ENCODE measurements around the gene ALDH18A1. TPM values are rescaled to one million over a fixed set of nuclear protein-coding genes. Genes with fewer than 3 reads are reported as not detected.
A peak's percentile ranks its signal among the peaks of the same experiment; 100 is the strongest.

ALDH18A1 gene
- total RNA-seq, 1 donor from 2014 or later, result 19.8 TPM

DNA sequence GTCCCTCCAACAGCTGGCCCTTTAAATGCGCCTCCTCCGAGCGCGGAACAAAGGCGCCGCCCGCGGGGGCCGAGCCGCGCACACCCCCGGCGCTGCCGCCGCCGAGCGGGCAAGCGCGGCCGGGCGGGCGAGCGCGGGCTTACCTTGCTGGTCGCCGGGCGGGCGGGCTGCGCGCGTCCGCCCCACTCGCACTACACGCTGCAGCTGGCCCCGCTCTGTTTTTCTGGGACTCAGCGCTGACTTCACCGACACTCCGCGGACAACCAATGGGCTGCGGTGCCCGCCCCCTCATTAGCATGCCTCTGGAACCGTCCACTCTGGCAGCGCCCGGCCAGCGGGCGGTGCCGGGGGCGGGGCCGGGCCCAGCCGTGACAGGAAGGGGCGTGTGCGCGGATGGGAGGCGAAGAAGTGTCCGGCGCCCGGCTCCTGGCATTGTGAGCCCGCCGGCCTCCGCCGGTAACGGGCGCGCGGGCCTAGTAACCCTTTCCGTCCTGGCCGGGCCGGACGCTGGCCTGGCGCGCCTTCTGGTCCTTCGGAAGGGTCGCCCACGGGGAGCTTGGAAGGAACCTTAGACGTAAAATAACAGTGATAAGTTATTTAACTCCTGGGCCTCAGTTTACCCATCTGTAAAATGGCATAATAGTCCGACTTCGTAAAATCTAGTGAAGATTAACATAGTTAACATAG lies 95.2 kb downstream of the ALDH18A1 start, which contains the start of gene SORBS1:
SORBS1 (minus strand) TSS at position 195 of the 687 bp plus-strand sequence. CDS start 120,236 bp downstream, outside the sequence.
- intact Hi-C loops (cut with DNase I), result loop anchor here (2.0 to 5.0 kb wide), 3 partner anchors 41 to 117 kb away; no protein-coding TSS in a partner anchor
- peak; percentile 98 for DNase-seq (ENCODE audit: low spot score)

DNA sequence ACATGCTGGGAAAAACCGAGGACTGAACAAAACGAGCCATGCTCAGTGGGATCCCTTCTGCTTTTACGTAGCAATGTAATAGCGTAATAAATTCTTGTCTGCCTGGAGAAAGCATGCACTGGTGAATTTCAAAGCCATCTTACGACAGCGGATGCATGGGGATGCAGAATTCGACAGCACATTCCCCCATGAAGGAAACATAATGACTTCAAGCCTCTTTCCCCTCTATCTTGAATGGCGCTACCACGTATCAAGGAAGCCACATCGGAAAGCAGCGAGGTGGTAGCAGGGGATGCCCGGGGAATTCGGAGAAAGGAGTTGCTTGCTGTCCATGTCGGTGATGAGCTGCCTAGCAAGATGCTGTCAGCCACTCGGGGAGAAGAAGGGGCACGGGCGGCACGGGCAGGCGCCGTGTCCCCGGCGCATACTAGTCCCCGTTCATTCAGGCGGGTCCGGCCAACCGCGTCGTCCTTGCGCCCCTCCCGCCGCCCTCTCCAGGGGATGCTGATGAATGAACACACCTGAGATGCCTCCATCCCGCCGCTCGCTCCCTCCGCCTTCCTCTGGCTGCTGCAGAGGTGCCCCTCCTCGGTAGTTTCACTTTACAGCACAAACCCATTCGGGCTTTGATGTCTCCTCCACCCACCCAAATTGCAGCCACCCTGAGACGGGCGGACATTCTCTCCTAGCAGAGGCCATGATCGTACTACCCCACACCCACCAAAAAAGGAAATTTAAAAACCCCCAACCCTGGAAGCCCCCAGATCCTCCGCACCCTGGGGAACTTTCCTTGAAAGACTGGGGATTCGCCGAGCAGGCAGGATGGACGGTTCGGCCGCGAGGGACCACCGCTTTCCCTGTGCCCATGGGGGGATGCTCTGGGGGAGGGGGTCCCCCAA lies 96.0 kb downstream of the ALDH18A1 start:
- intact Hi-C loops (cut with DNase I), result loop anchor here (2.0 to 5.0 kb wide), 3 partner anchors 42 to 116 kb away; no protein-coding TSS in a partner anchor
- peak; percentile 84 for DNase-seq (ENCODE audit: low spot score)

DNA sequence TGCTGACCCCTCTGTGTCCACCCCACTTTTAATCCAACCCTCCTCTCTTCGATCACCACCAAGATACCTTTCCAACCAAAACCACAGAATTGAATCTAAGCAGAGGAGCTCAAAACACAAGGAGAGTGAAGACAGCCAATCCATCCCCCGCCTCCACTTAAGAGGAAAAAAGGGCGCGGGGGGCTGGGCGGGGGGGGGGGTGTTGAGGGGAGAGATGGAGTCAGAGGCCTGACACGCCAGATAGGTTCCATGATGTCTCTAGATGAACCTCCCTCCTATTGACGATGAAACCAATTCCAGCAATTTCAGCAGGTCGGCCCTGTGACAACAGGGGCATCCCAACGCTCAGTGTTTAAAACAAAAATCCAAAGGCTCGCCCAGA lies 96.6 kb downstream of the ALDH18A1 start:
- DNase-seq (ENCODE audit: low spot score), result no peak
- intact Hi-C loops (cut with DNase I), result loop anchor here (2.0 to 5.0 kb wide), 5 partner anchors 15 to 115 kb away; no protein-coding TSS in a partner anchor

DNA sequence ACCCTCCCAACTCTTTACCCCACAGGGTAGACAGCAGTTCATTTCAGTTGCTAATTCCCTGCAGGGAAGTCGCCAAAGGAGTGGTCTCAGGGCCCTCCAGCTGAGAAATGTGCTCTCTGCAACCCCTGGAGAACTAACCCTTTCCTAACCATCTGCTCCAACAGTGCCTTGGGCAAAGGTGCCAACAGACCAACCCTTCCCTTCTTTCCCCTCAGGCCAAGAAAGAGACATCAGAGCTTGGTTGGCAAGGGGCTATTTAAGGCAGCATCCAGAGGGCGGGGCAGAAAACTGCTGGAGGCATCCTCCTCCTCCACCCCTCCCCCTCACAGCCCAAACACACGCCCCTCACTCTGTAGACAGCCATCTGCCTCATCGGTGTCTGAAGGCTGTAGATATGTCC lies 97.0 kb downstream of the ALDH18A1 start:
- no peak for DNase-seq (ENCODE audit: low spot score)
- intact Hi-C loops (cut with DNase I), result loop anchor here (2.0 kb wide), 2 partner anchors 15 to 47 kb away; no protein-coding TSS in a partner anchor

DNA sequence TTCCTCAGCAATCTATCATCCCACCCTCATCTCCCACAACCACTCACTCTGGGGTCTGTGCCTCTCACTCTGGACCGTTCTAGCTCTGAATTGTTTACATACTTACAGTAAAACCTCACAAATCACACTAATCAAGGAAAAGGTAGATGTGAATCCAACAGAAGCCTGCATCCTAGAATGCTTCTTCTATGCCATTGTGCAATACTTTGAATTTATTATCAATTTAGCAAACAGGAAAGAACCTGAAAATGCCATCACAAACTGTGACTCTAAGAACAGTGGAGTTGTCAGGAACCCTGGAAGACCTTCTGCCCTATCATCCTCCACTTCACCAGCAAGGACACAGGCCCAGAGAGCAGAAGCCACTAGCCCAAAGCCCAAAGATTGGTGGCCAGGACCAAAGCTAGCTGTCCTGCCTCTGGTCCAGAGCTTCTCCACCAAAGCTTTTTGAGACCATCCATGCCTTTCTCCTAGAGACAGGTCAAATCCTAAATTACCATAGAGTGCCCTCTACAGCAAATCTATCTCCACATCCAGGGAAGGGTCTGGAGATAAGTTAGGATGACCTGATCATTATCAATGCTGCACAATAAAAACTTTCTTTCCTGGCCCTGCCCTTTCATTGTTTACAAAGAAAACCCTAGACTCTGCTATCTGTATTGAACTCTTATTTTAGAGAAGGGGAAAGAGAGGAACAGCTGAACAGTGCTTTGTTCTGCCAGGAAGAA lies 97.8 kb downstream of the ALDH18A1 start:
- intact Hi-C loops (cut with DNase I), result loop anchor here (2.0 kb wide), 2 partner anchors 14 to 46 kb away; no protein-coding TSS in a partner anchor
- DNase-seq (ENCODE audit: low spot score), result no peak

DNA sequence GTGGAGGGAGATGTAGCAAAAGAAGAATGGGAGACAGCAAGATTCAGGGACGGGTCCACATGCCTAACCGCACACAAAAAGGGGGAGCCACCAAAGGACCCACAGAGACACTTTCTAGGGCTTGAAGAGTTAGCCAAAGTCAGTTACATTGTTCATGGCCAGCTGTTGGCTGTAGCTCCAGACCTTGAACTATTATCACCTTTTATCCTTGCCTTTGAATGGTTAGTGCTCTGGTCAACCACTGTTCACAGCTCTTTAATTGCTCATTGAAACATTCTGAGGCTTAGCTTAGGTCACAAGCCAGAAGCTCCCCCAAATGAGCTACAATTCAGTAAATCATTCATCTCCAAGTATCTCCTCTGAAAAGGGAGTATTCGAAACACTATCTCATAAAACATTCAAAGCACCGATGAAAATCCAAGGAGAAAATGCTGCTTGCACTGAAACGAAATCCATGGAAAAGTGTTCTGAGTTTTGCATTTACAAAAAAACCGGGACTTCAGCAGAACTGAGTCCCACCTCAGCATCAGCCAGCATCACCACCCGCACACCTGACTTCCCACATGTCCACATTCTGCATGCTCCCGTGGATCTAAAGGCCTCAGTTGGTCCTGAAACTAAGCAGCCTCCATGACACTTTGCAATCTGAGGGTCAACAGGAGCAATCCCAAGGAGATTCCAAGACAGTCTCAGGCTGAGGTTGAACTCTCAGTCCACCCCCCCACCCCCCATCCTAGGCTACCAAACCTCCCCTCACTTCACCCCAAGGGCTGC lies 99.3 kb downstream of the ALDH18A1 start:
- intact Hi-C loops (cut with DNase I), result no loop called here
- no peak for DNase-seq (ENCODE audit: low spot score)

Other genes starting within 250 kb of the ALDH18A1 start
- gene SORBS1, start 95.3 kb downstream of the ALDH18A1 start, total RNA-seq, result 1,045 TPM
- gene TCTN3, start 37.2 kb upstream of the ALDH18A1 start, total RNA-seq, result 12.4 TPM
- 14.7 TPM for gene ENTPD1, start 99.5 kb upstream of the ALDH18A1 start, total RNA-seq